Breast epithelium (tissue), 4 donors: ENCODE results near the gene LYST. TPM values are rescaled to one million over a fixed set of nuclear protein-coding genes. Genes with fewer than 3 reads are reported as not detected.

Experiments used
- DNase-seq, 2 donors: peaks; one replicate each; pipeline ENCODE4 v3.0.0-alpha.2; 2019; ENCODE audit warnings: low spot score in 2 of 2
- H3K27ac ChIP-seq, 2 donors: fragments of 200-600 bp; sonication (generic) in 1 of 2; one replicate each; pipeline ENCODE4 v1.5.1; 2016 to 2019; ENCODE audit warnings: mild to moderate bottlenecking in 1 of 2
- H3K27me3 ChIP-seq, 2 donors: fragments of 200-600 bp; sonication (generic) in 1 of 2; one replicate each; pipeline versions ENCODE4 v1.5.1 to v1.6.0; 2017 to 2019; ENCODE audit warnings: control low read depth in 1 of 2, mild to moderate bottlenecking in 1 of 2
- H3K36me3 ChIP-seq: fragments of 200-600 bp; one replicate; pipeline ENCODE4 v1.5.1; 2019
- H3K4me1 ChIP-seq, 2 donors: fragments of 200-600 bp; sonication (generic); one replicate each; pipeline ENCODE4 v1.5.1; 2016 to 2019; ENCODE audit warnings: control low read depth in 1 of 2
- H3K4me3 ChIP-seq, 3 donors: fragments of 200-600 bp; sonication (generic); 1 replicate in 2 of 3; 2 replicates in 1 of 3; pipeline ENCODE4 v1.5.1; 2016 to 2019; ENCODE audit warnings: mild to moderate bottlenecking in 3 of 3, moderate library complexity in 2 of 3
- H3K9me3 ChIP-seq, 2 donors: fragments of 200-600 bp; sonication (generic) in 1 of 2; one replicate each; pipeline ENCODE4 v1.5.1; 2016 to 2019; ENCODE audit warnings: control low read depth in 1 of 2
- POLR2A ChIP-seq: fragments of 450-650 bp; IDR thresholded peaks from one replicate; pipeline ENCODE4 v1.6.1; 2016; ENCODE audit warnings: antibody characterized with exemption, mild to moderate bottlenecking, moderate library complexity
- POLR2AphosphoS5 ChIP-seq, 3 donors: sonication (generic); formaldehyde crosslinking; IDR thresholded peaks; one replicate each; pipeline ENCODE4 v1.6.1; 2017; ENCODE audit warnings: antibody characterized with exemption in 3 of 3
- intact Hi-C: fragments of 100-400 bp; cut with DNase I; formaldehyde crosslinking; loops from one replicate; pipeline ENCODE4 v1.15.1; 2023; ENCODE audit warnings: low total_unique reads
- total RNA-seq, 3 donors: library from RNA; depleted of rRNA; stranded (reverse); fragments of >200 nt; gene quantifications; one replicate each; pipeline ENCODE4 v1.1.0, GENCODE V29; 2016
- TF ChIP-seq, protein P1 (sequence below), 3 donors: fragments of 450-650 bp; IDR thresholded peaks; one replicate each; pipeline ENCODE4 v1.5.1; 2016 to 2017; ENCODE audit warnings: antibody characterized with exemption in 3 of 3, mild to moderate bottlenecking in 3 of 3, moderate library complexity in 3 of 3

LYST gene
- total RNA-seq, 3 donors from 2014 or later, result 63.3 to 78.3 (median 66.1) TPM

DNA sequence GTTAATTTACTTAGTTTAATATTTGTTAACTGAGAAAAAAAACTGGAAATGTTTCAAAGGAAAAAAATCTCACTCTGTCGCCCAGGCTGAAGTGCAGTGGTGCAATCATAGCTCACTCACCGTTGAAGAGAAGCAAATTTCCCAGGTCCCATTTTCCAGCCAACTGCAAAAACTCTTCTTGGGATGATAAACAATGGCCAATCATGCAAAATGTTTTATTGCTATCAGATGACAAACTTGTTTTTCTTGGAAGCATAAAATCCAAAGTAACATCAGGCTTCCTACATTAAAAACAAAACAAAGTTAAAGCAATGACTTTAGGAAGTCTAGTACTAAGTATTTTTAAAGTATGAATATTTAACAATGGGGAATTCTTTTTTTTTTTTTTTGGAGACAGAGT lies 84.9 kb downstream of the LYST start:
- Histone ChIP-seq H3K27ac (no peak overlapping the region), H3K9me3 (no peaks in the 10 kb centered on the region), H3K36me3 (no peaks in the 10 kb centered on the region), H3K4me1 (no peaks in the 10 kb centered on the region), H3K4me3 (no peak overlapping the region), H3K27me3 (no peaks in the 10 kb centered on the region)
- intact Hi-C loops, result no loop called here
- TF ChIP-seq POLR2A (no peak), POLR2AphosphoS5 (IDR thresholded peaks at IDR 0.05) (no peak)
- TF ChIP-seq, protein P1, sequence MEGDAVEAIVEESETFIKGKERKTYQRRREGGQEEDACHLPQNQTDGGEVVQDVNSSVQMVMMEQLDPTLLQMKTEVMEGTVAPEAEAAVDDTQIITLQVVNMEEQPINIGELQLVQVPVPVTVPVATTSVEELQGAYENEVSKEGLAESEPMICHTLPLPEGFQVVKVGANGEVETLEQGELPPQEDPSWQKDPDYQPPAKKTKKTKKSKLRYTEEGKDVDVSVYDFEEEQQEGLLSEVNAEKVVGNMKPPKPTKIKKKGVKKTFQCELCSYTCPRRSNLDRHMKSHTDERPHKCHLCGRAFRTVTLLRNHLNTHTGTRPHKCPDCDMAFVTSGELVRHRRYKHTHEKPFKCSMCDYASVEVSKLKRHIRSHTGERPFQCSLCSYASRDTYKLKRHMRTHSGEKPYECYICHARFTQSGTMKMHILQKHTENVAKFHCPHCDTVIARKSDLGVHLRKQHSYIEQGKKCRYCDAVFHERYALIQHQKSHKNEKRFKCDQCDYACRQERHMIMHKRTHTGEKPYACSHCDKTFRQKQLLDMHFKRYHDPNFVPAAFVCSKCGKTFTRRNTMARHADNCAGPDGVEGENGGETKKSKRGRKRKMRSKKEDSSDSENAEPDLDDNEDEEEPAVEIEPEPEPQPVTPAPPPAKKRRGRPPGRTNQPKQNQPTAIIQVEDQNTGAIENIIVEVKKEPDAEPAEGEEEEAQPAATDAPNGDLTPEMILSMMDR (IDR thresholded peaks at IDR 0.05), result no peak
- DNase-seq, result no peak

GRCh38 chr1:235779770-235780169 lies 86.9 kb downstream of the LYST start:
- Histone ChIP-seq H3K27me3 (no peaks in the 10 kb centered on the region), H3K36me3 (no peaks in the 10 kb centered on the region), H3K27ac (no peak overlapping the region), H3K4me1 (no peaks in the 10 kb centered on the region), H3K9me3 (no peaks in the 10 kb centered on the region), H3K4me3 (no peak overlapping the region)
- intact Hi-C loops, result no loop called here
- TF ChIP-seq, protein P1 (IDR thresholded peaks at IDR 0.05), result no peak
- TF ChIP-seq POLR2A (no peak), POLR2AphosphoS5 (IDR thresholded peaks at IDR 0.05) (no peak)
- no peak for DNase-seq

DNA sequence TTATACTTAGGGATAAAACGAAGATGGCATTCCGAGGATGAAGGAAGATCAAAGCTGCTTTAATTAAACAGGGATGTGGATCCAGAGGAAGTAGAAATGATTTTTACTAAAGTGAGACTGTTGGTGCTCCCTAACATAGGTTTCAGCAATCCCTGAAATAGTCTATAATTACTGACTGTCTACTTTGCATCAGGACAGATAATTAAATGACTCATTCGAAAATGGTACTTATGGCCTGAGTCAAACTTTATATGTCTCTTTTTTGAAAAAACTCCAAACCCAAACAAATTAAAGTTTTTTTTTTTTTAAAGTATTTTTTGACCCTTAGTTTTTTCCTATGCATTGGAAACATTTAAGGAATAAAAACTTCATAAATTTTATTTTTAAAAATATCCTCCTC lies 90.3 kb downstream of the LYST start:
- no peaks in the 10 kb centered on the region for H3K27me3 ChIP-seq
- no peak overlapping the region for H3K4me3 ChIP-seq
- TF ChIP-seq, protein P1 (IDR thresholded peaks at IDR 0.05), result no peak
- no peak for TF ChIP-seq POLR2AphosphoS5 (IDR thresholded peaks at IDR 0.05)
- no peak for TF ChIP-seq POLR2A
- no peaks in the 10 kb centered on the region for H3K9me3 ChIP-seq
- DNase-seq, result no peak
- peaks cover 8% of the 10 kb centered on the region for H3K36me3 ChIP-seq
- intact Hi-C loops, result no loop called here
- no peak overlapping the region for H3K27ac ChIP-seq
- H3K4me1 ChIP-seq, result no peaks in the 10 kb centered on the region

DNA sequence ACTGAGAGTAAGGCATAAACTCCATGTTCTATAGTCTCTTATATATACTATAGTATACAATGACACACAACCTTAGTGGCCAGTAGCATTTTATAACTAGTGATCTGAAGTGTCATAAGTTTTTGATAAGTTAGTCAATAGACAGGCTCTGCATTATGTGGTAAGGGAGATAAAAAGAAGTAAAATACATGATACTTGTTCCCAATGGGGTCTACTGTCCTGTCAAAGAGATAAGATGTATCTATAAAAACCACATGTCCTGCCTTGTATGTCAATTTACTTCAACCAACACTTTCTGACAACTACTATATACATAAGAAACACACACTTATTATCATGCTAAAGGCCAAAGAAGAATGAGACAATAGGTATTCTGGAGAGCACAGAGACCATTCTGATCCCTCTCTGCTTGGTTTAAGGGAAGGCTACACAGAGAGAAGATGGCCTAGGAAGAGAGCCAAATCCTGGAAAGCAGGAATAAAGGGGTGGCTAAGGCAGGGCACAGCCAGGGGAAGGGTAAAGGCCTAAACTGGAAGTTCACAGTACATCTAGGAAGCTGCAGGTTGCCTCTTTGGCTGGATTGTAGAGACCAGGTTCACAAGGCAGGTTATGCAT lies 91.4 kb downstream of the LYST start:
- intact Hi-C loops, result no loop called here
- Histone ChIP-seq H3K9me3 (no peaks in the 10 kb centered on the region), H3K27ac (no peak overlapping the region), H3K4me3 (no peak overlapping the region), H3K4me1 (no peaks in the 10 kb centered on the region), H3K27me3 (no peaks in the 10 kb centered on the region), H3K36me3 (peaks cover 8% of the 10 kb centered on the region)
- TF ChIP-seq POLR2AphosphoS5 (IDR thresholded peaks at IDR 0.05) (no peak), POLR2A (no peak)
- TF ChIP-seq, protein P1 (IDR thresholded peaks at IDR 0.05), result no peak
- no peak for DNase-seq

- no peaks in the 10 kb centered on the region for H3K4me1 ChIP-seq
- no peaks in the 10 kb centered on the region for H3K9me3 ChIP-seq
- intact Hi-C loops, result no loop called here
- no peaks in the 10 kb centered on the region for H3K36me3 ChIP-seq
- TF ChIP-seq POLR2AphosphoS5 (IDR thresholded peaks at IDR 0.05) (no peak), POLR2A (no peak)
- TF ChIP-seq, protein P1 (IDR thresholded peaks at IDR 0.05), result no peak
- no peak overlapping the region for H3K27ac ChIP-seq
- H3K4me3 ChIP-seq, result no peak overlapping the region
- DNase-seq, result no peak
- no peaks in the 10 kb centered on the region for H3K27me3 ChIP-seq
Measured at GRCh38 chr1:235767795-235768194, 98.9 kb downstream of the LYST start.
